CD4-positive, alpha-beta T cell (primary cell): ENCODE measurements around the gene PCGF3. TPM values are rescaled to one million over a fixed set of nuclear protein-coding genes. Genes with fewer than 3 reads are reported as not detected.

ENCODE experiments used
- ATAC-seq: fragments of 200-7000 bp; cut with Tn5 transposase; one replicate; pipeline ENCODE4 v1.10.0; 2022; ENCODE audit warnings: mild to moderate bottlenecking; ENCODE audit not compliant: poor library complexity
- CTCF ChIA-PET: fragments of 350-600 bp; sonication (Branson Sonifier 250); formaldehyde crosslinking; loops from one replicate; lab custom pipeline; 2021; ENCODE audit warnings: antibody characterized with exemption, inconsistent platforms; lab: Charles Lee
- POLR2A ChIA-PET: fragments of 350-600 bp; sonication (Branson Sonifier 250); formaldehyde crosslinking; loops from one replicate; lab custom pipeline; 2021; ENCODE audit warnings: antibody characterized with exemption, inconsistent platforms; lab: Charles Lee
- DNase-seq, 14 experiments: peaks; one replicate each; pipeline ENCODE4 v3.0.0-alpha.2; 2013 to 2020; ENCODE audit warnings: mixed read lengths in 2 of 14
- H3K27ac ChIP-seq, 2 donors: one replicate each; pipeline versions ENCODE4 v1.5.1 to v1.7.0; 2013; ENCODE audit warnings: low read length in 2 of 2, low read depth in 1 of 2, mild to moderate bottlenecking in 1 of 2
- H3K27me3 ChIP-seq, 2 experiments: 1 replicate in 1 of 2; 2 replicates in 1 of 2; pipeline versions ENCODE4 v1.6.1 to v1.7.0; 2013; ENCODE audit warnings: low read length in 2 of 2, control low read depth in 1 of 2, mild to moderate bottlenecking in 1 of 2, moderate library complexity in 1 of 2; ENCODE audit not compliant: insufficient read depth in 2 of 2, control insufficient read depth in 1 of 2
- H3K36me3 ChIP-seq: one replicate; pipeline ENCODE4 v1.6.1; 2013; ENCODE audit warnings: low read length, control low read depth; ENCODE audit not compliant: insufficient read depth
- H3K4me1 ChIP-seq: one replicate; pipeline ENCODE4 v1.6.1; 2013; ENCODE audit warnings: low read length, control low read depth; ENCODE audit not compliant: insufficient read depth
- H3K4me3 ChIP-seq: one replicate; pipeline ENCODE4 v1.5.1; 2013; ENCODE audit warnings: mild to moderate bottlenecking, low read length, moderate library complexity
- H3K9me3 ChIP-seq, 2 experiments: 1 replicate in 1 of 2; 2 replicates in 1 of 2; pipeline versions ENCODE4 v1.6.1 to v1.7.0; 2013; ENCODE audit warnings: low read length in 2 of 2, mild to moderate bottlenecking in 2 of 2, control low read depth in 1 of 2, moderate library complexity in 1 of 2; ENCODE audit not compliant: control insufficient read depth in 1 of 2, insufficient read depth in 1 of 2
- H3K27ac Mint-ChIP-seq: one replicate; pipeline ENCODE4 v1.8.0; 2020; ENCODE audit warnings: mixed read lengths
- H3K27me3 Mint-ChIP-seq: one replicate; pipeline ENCODE4 v1.8.0; 2021; ENCODE audit warnings: mixed read lengths
- H3K36me3 Mint-ChIP-seq: one replicate; pipeline ENCODE4 v1.8.0; 2021; ENCODE audit warnings: low read depth, mixed read lengths
- H3K4me1 Mint-ChIP-seq: one replicate; pipeline ENCODE4 v1.8.0; 2021; ENCODE audit warnings: low read depth, mixed read lengths
- H3K4me3 Mint-ChIP-seq: one replicate; pipeline ENCODE4 v1.8.0; 2020; ENCODE audit warnings: mild to moderate bottlenecking, mixed read lengths
- H3K9me3 Mint-ChIP-seq: one replicate; pipeline ENCODE4 v1.8.0; 2020; ENCODE audit warnings: mixed read lengths
- CTCF ChIP-seq: fragments of 200-600 bp; IDR thresholded peaks from one replicate; pipeline ENCODE4 v1.8.0; 2022; ENCODE audit warnings: antibody characterized with exemption, mild to moderate bottlenecking
- intact Hi-C, 2 experiments: fragments of 100-400 bp; cut with DNase I in 1 of 2; cut with micrococcal nuclease in 1 of 2; formaldehyde crosslinking; loops; one replicate each; pipeline versions ENCODE4 v1.15.1 to v1.9.0; 2023 to 2025; cut with DNase I, micrococcal nuclease
- total RNA-seq, 174 experiments: library from RNA in 2 of 174; stranded (reverse) in 2 of 174; gene quantifications; one replicate each; pipeline ENCODE4 v1.2.3 and lab custom pipeline; 2021 to 2026

The PCGF3 gene
- total RNA-seq, 2 experiments from 2014 or later, result 45.1 to 48.6 TPM

- no peak overlapping the region for H3K4me3 ChIP-seq
- Mint-ChIP-seq H3K4me1 (peaks cover 5% of the 10 kb centered on the region), H3K9me3 (no peaks in the 10 kb centered on the region), H3K36me3 (peaks cover 14% of the 10 kb centered on the region), H3K4me3 (no peak overlapping the region), H3K27me3 (no peaks in the 10 kb centered on the region), H3K27ac (no peak overlapping the region)
- ChIA-PET POLR2A (no interaction called here), CTCF (no interaction called here)
- intact Hi-C loops, result no loop called here
- no peak for ATAC-seq
- no peaks in the 10 kb centered on the region for H3K27me3 ChIP-seq
- H3K36me3 ChIP-seq, result no peaks in the 10 kb centered on the region
- peaks cover 0 to 21% of the 10 kb centered on the region in 2 experiments for H3K9me3 ChIP-seq
- H3K27ac ChIP-seq, result no peak overlapping the region
- H3K4me1 ChIP-seq, result no peaks in the 10 kb centered on the region
- DNase-seq, result no peak
- TF ChIP-seq CTCF, result no peak
Observed at GRCh38 chr4:723751-724530, 18.3 kb downstream of the PCGF3 start.

- Mint-ChIP-seq H3K9me3 (no peaks in the 10 kb centered on the region), H3K4me1 (peaks cover 5% of the 10 kb centered on the region), H3K4me3 (no peak overlapping the region), H3K27me3 (no peaks in the 10 kb centered on the region), H3K36me3 (peaks cover 20% of the 10 kb centered on the region), H3K27ac (no peak overlapping the region)
- intact Hi-C loops, result no loop called here
- ATAC-seq, result no peak
- Histone ChIP-seq H3K9me3 (peaks cover 0 to 21% of the 10 kb centered on the region in 2 experiments), H3K27me3 (no peaks in the 10 kb centered on the region), H3K27ac (no peak overlapping the region), H3K4me3 (no peak overlapping the region), H3K36me3 (no peaks in the 10 kb centered on the region), H3K4me1 (no peaks in the 10 kb centered on the region)
- ChIA-PET CTCF (interaction anchor here (1.0 kb wide), 1 partner anchor 17 kb away, joined by 3 read pairs; no protein-coding TSS in a partner anchor), POLR2A (no interaction called here)
- no peak for TF ChIP-seq CTCF
- no peak for DNase-seq
Observed at GRCh38 chr4:725391-726234, 20.0 kb downstream of the PCGF3 start.

GRCh38 chr4:726235-726787, 20.7 kb downstream of the PCGF3 start:
- no peak for TF ChIP-seq CTCF
- CTCF ChIA-PET, result no interaction called here
- Mint-ChIP-seq H3K9me3 (no peaks in the 10 kb centered on the region), H3K27me3 (no peaks in the 10 kb centered on the region), H3K4me1 (peaks cover 5% of the 10 kb centered on the region), H3K4me3 (no peak overlapping the region), H3K27ac (no peak overlapping the region), H3K36me3 (peaks cover 19% of the 10 kb centered on the region)
- Histone ChIP-seq H3K4me1 (no peaks in the 10 kb centered on the region), H3K27me3 (no peaks in the 10 kb centered on the region), H3K27ac (no peak overlapping the region), H3K4me3 (no peak overlapping the region), H3K9me3 (peaks cover 0 to 23% of the 10 kb centered on the region in 2 experiments), H3K36me3 (peaks cover 6% of the 10 kb centered on the region)
- POLR2A ChIA-PET, result no interaction called here
- DNase-seq (no peak), ATAC-seq (no peak)
- intact Hi-C loops, result no loop called here
